GM23338 (cell line): ENCODE data around the gene SHISA2. TPM values are rescaled to one million over a fixed set of nuclear protein-coding genes. Genes with fewer than 3 reads are reported as not detected.
A peak's percentile ranks its signal among the peaks of the same experiment; 100 is the strongest.

ENCODE experiments used
- ATAC-seq: fragments of 200-7000 bp; cut with Tn5 transposase; 3 replicates; pipeline ENCODE4 v1.9.1; 2020
- DNase-seq: peaks from one replicate; pipeline ENCODE4 v3.0.0-alpha.2; 2015; ENCODE audit warnings: low spot score
- H2AFZ ChIP-seq: fragments of 200-600 bp; sonication (generic); 2 replicates; pipeline ENCODE4 v1.8.0; 2016; ENCODE audit warnings: antibody characterized with exemption, mild to moderate bottlenecking, moderate library complexity
- H3F3A ChIP-seq: fragments of 200-600 bp; sonication (generic); replicated peaks from 2 replicates; pipeline ENCODE4 v1.8.0; 2017; ENCODE audit warnings: antibody characterized with exemption, mixed run types, low read depth
- H3K27ac ChIP-seq: fragments of 200-600 bp; sonication (generic); 2 replicates; pipeline ENCODE4 v1.6.1; 2016; ENCODE audit warnings: low read depth
- H3K27me3 ChIP-seq: fragments of 200-600 bp; sonication (generic); 2 replicates; pipeline ENCODE4 v1.8.0; 2016; ENCODE audit warnings: mild to moderate bottlenecking, mixed run types, moderate library complexity; ENCODE audit not compliant: insufficient read depth
- H3K36me3 ChIP-seq: fragments of 200-600 bp; sonication (generic); 2 replicates; pipeline ENCODE4 v1.8.0; 2016; ENCODE audit warnings: mild to moderate bottlenecking; ENCODE audit not compliant: insufficient read depth
- H3K4me1 ChIP-seq: fragments of 200-600 bp; sonication (generic); 2 replicates; pipeline ENCODE4 v1.8.0; 2016; ENCODE audit warnings: mild to moderate bottlenecking, moderate library complexity; ENCODE audit not compliant: insufficient read depth
- H3K4me2 ChIP-seq: fragments of 200-600 bp; sonication (generic); 2 replicates; pipeline ENCODE4 v1.7.1; 2017; ENCODE audit warnings: mixed run types
- H3K4me3 ChIP-seq: fragments of 200-600 bp; sonication (generic); 2 replicates; pipeline ENCODE4 v1.6.1; 2016; ENCODE audit warnings: mixed run types
- H3K79me2 ChIP-seq: fragments of 200-600 bp; sonication (generic); replicated peaks from 2 replicates; pipeline ENCODE4 v1.8.0; 2017; ENCODE audit warnings: mild to moderate bottlenecking; ENCODE audit not compliant: insufficient read depth
- H3K9me2 ChIP-seq: fragments of 200-600 bp; sonication (generic); 2 replicates; pipeline ENCODE4 v1.8.0; 2017; ENCODE audit not compliant: insufficient read depth
- H4K20me1 ChIP-seq: fragments of 200-600 bp; sonication (generic); replicated peaks from 2 replicates; pipeline ENCODE4 v1.8.0; 2017; ENCODE audit warnings: mild to moderate bottlenecking; ENCODE audit not compliant: insufficient read depth
- H3K27ac Mint-ChIP-seq: 2 replicates; pipeline ENCODE4 v1.8.0; 2020; ENCODE audit warnings: inconsistent platforms, mild to moderate bottlenecking, moderate library complexity, mixed read lengths
- H3K27me3 Mint-ChIP-seq: 3 replicates; pipeline ENCODE4 v1.8.0; 2022; ENCODE audit warnings: low read depth, mild to moderate bottlenecking, moderate library complexity, mixed read lengths, inconsistent platforms; ENCODE audit not compliant: insufficient read depth, poor library complexity
- H3K36me3 Mint-ChIP-seq: 3 replicates; pipeline ENCODE4 v1.8.0; 2021; ENCODE audit warnings: low read depth, mild to moderate bottlenecking, inconsistent platforms, moderate library complexity, mixed read lengths
- H3K4me1 Mint-ChIP-seq: 3 replicates; pipeline ENCODE4 v1.8.0; 2020; ENCODE audit warnings: mild to moderate bottlenecking, inconsistent platforms, mixed read lengths
- H3K4me3 Mint-ChIP-seq: 3 replicates; pipeline ENCODE4 v1.8.0; 2021; ENCODE audit warnings: moderate library complexity, mild to moderate bottlenecking, inconsistent platforms, mixed read lengths
- H3K9me3 Mint-ChIP-seq: 3 replicates; pipeline ENCODE4 v1.8.0; 2020; ENCODE audit warnings: moderate library complexity, mild to moderate bottlenecking, inconsistent platforms, mixed read lengths
- CREB1 ChIP-seq: fragments of 250-450 bp; sonication (Bioruptor Pico); IDR thresholded peaks from 2 replicates; pipeline ENCODE4 v1.5.0; 2020; ENCODE audit warnings: low read depth, mild to moderate bottlenecking, moderate library complexity
- CTCF ChIP-seq, 2 experiments: fragments of 200-600 bp in 1 of 2; sonication (generic) in 1 of 2; conservative IDR thresholded peaks; 2 replicates each; pipeline versions ENCODE4 v1.5.1 to v1.6.1; 2016 to 2017; ENCODE audit warnings: antibody characterized with exemption in 2 of 2, low read depth in 2 of 2, mild to moderate bottlenecking in 2 of 2, moderate library complexity in 1 of 2
- ETS1 ChIP-seq: IDR thresholded peaks from 2 replicates; pipeline ENCODE4 v1.6.1; 2016; ENCODE audit warnings: antibody characterized with exemption
- JUNB ChIP-seq: IDR thresholded peaks from one replicate; pipeline ENCODE4 v1.6.1; 2016; ENCODE audit warnings: antibody characterized with exemption; ENCODE audit not compliant: unreplicated experiment
- REST ChIP-seq: IDR thresholded peaks from one replicate; pipeline ENCODE4 v1.6.1; 2018; ENCODE audit warnings: antibody characterized with exemption; ENCODE audit not compliant: unreplicated experiment
- STAT1 ChIP-seq: IDR thresholded peaks from one replicate; pipeline ENCODE4 v1.6.1; 2016; ENCODE audit warnings: antibody characterized with exemption; ENCODE audit not compliant: unreplicated experiment
- ZNF114 ChIP-seq: fragments of 250-450 bp; sonication (Bioruptor Pico); IDR thresholded peaks from 2 replicates; pipeline ENCODE4 v1.5.0; 2020; ENCODE audit warnings: mild to moderate bottlenecking, moderate library complexity
- ZNF331 ChIP-seq: fragments of 250-450 bp; sonication (Bioruptor Pico); IDR thresholded peaks from 2 replicates; pipeline ENCODE4 v1.5.0; 2020; ENCODE audit warnings: low read depth, mild to moderate bottlenecking, moderate library complexity
- ZNF462 ChIP-seq: fragments of 250-450 bp; sonication (Bioruptor Pico); IDR thresholded peaks from 2 replicates; pipeline ENCODE4 v1.5.0; 2020; ENCODE audit warnings: mild to moderate bottlenecking, moderate library complexity
- polyA plus RNA-seq: library from polyadenylated mRNA; unstranded; fragments of >200 nt; fragmentation: Nextera tagmentation; extraction: Ambion mirVana; gene quantifications from 2 replicates; pipeline ENCODE4 v1.2.1, GENCODE V29; 2016
- total RNA-seq: library from RNA; depleted of rRNA; stranded (reverse); fragments of >200 nt; shearing (Covaris generic); gene quantifications from 2 replicates; pipeline ENCODE4 v1.2.3, GENCODE V29; 2014

The SHISA2 gene
- total and polyA plus RNA-seq, 2 experiments from 2014 or later, result 17.9 to 37.4 TPM

GRCh38 chr13:26061256-26061655, 9.4 kb upstream of the SHISA2 start (continued):
- TF ChIP-seq REST (no peak), ETS1 (no peak)

- H3K27me3 ChIP-seq, result no peaks in the 10 kb centered on the region
- Mint-ChIP-seq H3K36me3 (no peaks in the 10 kb centered on the region), H3K27ac (no peak overlapping the region), H3K27me3 (no peaks in the 10 kb centered on the region), H3K9me3 (no peaks in the 10 kb centered on the region), H3K4me1 (peaks cover 12% of the 10 kb centered on the region), H3K4me3 (no peak overlapping the region)
- no peak for DNase-seq
- no peaks in the 10 kb centered on the region for H3K79me2 ChIP-seq
- H3F3A ChIP-seq, result no peaks in the 10 kb centered on the region
- peak overlapping the region; percentile 54 for H2AFZ ChIP-seq
- H3K27ac ChIP-seq, result no peak overlapping the region
- no peak for ATAC-seq
- H3K9me2 ChIP-seq, result no peaks in the 10 kb centered on the region
- no peaks in the 10 kb centered on the region for H3K36me3 ChIP-seq
- H3K4me3 ChIP-seq, result no peak overlapping the region
- H4K20me1 ChIP-seq, result no peaks in the 10 kb centered on the region
- H3K4me2 ChIP-seq, result no peak overlapping the region
- H3K4me1 ChIP-seq, result 0 out of 2 replicates have a peak, but pooled peaks cover 2% of the 10 kb centered on the region
- no peak for TF ChIP-seq REST
- TF ChIP-seq ZNF114 (CRISPR knock-in tag), result no peak
- TF ChIP-seq STAT1, result no peak
- TF ChIP-seq CTCF (conservative IDR thresholded peaks at IDR 0.05; ENCODE audit: low read depth in 2 of 2), result no peak
- no peak for TF ChIP-seq ZNF462 (CRISPR knock-in tag)
- no peak for TF ChIP-seq JUNB
- TF ChIP-seq ZNF331 (CRISPR knock-in tag), result no peak
- TF ChIP-seq CREB1 (CRISPR knock-in tag), result no peak
Observed at GRCh38 chr13:26060357-26060756, 8.5 kb upstream of the SHISA2 start.
